ENCODE measurements around the gene ATP6V0E2.

ATP6V0E2 gene

DNA sequence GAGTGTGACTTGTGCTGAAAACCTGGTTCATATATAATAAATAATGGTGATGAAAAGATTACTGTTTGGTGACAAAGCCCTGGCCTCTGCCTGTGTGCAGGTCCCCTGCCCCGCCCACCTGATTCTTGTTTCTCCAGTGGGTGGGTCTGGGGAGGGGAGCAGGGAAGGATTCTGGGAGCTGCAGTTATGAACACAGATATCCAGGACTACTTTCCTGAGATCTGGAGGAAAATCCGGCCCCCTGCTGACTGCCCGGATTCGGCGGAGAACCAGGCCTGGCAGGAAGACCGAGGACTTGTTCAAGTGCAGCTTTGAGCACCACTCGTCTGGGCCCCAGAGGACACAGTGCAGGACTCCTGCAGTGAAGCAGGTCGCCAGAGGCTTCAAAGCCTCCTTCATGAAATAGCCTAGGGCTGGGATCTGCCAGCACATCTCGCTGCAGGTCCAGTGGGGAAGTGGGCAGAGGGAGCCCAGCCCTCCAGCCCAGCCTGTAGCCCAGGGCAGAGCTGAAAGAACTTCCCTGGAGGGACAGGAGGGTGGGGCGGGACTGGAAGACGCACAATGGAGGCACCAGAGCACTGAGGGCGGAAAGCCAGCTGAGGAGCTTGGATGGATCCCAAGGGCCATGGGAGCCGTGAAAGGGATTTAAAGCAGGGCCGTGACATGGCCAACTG is 7.0 kb downstream of the ATP6V0E2 start:
- Histone ChIP-seq H3K4me3 (ENCODE audit: severe bottlenecking) (no peak overlapping the region), H3K27me3 (ENCODE audit: insufficient read depth, poor library complexity, severe bottlenecking) (no peaks in the 10 kb centered on the region), H3K27ac (ENCODE audit: poor library complexity, severe bottlenecking) (no peak overlapping the region), H3K9me3 (ENCODE audit: severe bottlenecking) (no peaks in the 10 kb centered on the region), H3K4me1 (ENCODE audit: insufficient read depth, poor library complexity, severe bottlenecking) (no peaks in the 10 kb centered on the region), H3K36me3 (ENCODE audit: low read depth) (no peaks in the 10 kb centered on the region)
- no peak for DNase-seq (ENCODE audit: low spot score)
- TF ChIP-seq, protein P1, sequence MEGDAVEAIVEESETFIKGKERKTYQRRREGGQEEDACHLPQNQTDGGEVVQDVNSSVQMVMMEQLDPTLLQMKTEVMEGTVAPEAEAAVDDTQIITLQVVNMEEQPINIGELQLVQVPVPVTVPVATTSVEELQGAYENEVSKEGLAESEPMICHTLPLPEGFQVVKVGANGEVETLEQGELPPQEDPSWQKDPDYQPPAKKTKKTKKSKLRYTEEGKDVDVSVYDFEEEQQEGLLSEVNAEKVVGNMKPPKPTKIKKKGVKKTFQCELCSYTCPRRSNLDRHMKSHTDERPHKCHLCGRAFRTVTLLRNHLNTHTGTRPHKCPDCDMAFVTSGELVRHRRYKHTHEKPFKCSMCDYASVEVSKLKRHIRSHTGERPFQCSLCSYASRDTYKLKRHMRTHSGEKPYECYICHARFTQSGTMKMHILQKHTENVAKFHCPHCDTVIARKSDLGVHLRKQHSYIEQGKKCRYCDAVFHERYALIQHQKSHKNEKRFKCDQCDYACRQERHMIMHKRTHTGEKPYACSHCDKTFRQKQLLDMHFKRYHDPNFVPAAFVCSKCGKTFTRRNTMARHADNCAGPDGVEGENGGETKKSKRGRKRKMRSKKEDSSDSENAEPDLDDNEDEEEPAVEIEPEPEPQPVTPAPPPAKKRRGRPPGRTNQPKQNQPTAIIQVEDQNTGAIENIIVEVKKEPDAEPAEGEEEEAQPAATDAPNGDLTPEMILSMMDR (IDR thresholded peaks at IDR 0.05; ENCODE audit: poor library complexity, severe bottlenecking), result no peak
- no peak for ATAC-seq (ENCODE audit: low read depth)

DNA sequence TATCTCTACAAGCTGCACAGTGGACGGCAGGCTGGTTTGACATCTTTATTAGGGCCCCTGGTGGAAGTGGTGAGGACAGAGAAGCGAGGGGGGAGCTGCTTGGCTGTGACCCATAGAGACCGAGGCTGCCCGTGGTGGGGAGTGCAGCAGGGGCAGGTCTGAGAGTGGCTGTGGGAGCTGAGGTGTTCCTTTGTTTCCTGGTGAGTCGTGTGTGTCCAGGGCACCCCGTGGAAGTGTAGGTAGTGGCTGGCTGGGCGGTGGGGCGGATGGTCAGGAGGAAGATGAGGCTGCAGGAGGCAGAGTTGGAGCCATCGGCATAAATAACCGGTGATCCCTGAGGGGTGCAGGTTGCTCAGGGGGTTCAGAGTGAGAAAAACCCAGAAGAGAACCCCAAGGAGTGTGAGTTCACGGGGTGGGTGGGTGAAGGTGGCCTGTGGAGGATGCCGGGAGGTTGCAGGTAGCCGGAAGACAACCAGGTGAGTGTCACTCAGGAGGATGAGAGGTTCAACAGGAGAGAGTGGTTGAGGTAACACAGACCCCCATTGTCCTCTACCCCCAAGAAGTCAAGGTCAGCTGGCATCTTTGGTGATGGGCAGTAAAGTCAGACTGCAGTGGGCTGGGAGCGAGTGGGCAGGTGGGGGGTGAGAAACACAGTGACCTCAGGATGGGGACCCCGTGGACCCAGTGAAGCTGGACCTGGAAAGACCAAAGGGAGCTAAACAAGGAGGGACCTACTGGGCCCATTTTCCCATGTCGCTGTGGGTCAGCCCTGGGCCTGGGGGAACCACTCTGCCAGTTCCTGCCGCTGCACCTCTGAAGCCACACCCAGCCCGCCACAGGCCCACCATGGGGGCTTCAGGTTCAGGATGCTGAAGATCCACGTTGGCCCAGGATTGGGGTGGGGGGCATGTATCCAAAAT is 7.8 kb downstream of the ATP6V0E2 start:
- H3K27ac ChIP-seq (ENCODE audit: poor library complexity, severe bottlenecking), result no peak overlapping the region
- no peaks in the 10 kb centered on the region for H3K4me1 ChIP-seq (ENCODE audit: insufficient read depth, poor library complexity, severe bottlenecking)
- DNase-seq (ENCODE audit: low spot score) (no peak), ATAC-seq (ENCODE audit: low read depth) (no peak)
- no peaks in the 10 kb centered on the region for H3K9me3 ChIP-seq (ENCODE audit: severe bottlenecking)
- no peaks in the 10 kb centered on the region for H3K27me3 ChIP-seq (ENCODE audit: insufficient read depth, poor library complexity, severe bottlenecking)
- no peaks in the 10 kb centered on the region for H3K36me3 ChIP-seq (ENCODE audit: low read depth)
- no peak overlapping the region for H3K4me3 ChIP-seq (ENCODE audit: severe bottlenecking)
- TF ChIP-seq, protein P1 (IDR thresholded peaks at IDR 0.05; ENCODE audit: poor library complexity, severe bottlenecking), result no peak

DNA sequence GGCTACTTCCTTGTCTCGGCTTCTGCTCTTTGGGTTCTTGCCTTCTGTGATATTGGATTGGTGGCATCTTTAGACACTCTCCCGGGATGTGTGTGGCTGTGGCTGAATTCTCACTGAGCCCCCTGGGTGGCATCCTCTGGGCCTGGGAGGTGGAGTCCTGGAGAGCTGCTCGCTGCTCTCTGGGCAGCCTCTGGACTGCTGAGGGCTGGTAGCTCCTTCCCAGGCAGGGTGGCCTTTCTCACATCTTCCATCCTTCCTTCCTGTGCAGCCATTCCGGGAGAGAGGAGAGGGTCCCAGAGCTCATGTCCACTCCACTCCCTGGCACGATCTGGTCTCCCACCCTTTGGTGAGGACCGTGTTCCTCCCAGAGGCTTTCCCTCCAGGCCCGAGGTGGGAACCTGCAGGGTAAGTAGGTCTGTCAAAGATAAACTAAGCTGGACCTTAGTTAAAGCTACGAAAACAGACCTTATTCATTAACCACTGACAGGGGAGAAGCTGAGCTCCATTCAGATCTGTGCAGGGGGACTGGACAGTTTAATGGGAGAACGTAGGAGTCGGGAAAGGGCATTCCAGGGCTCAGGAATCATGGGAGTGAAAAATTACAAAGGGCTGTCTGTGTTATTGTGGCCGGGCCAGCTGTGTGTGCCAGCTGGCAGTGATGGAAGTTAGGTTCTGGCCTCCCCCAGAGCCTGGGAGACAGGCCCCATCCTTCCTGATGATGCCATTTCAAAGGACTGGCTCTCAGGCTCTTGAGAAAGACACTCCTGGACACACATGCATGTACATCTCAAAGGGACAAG is 8.7 kb downstream of the ATP6V0E2 start:
- no peak overlapping the region for H3K27ac ChIP-seq (ENCODE audit: poor library complexity, severe bottlenecking)
- ATAC-seq (ENCODE audit: low read depth) (no peak), DNase-seq (ENCODE audit: low spot score) (no peak)
- TF ChIP-seq, protein P1 (IDR thresholded peaks at IDR 0.05; ENCODE audit: poor library complexity, severe bottlenecking), result no peak
- H3K27me3 ChIP-seq (ENCODE audit: insufficient read depth, poor library complexity, severe bottlenecking), result no peaks in the 10 kb centered on the region
- H3K4me1 ChIP-seq (ENCODE audit: insufficient read depth, poor library complexity, severe bottlenecking), result no peaks in the 10 kb centered on the region
- H3K9me3 ChIP-seq (ENCODE audit: severe bottlenecking), result no peaks in the 10 kb centered on the region
- no peak overlapping the region for H3K4me3 ChIP-seq (ENCODE audit: severe bottlenecking)
- H3K36me3 ChIP-seq (ENCODE audit: low read depth), result no peaks in the 10 kb centered on the region

DNA sequence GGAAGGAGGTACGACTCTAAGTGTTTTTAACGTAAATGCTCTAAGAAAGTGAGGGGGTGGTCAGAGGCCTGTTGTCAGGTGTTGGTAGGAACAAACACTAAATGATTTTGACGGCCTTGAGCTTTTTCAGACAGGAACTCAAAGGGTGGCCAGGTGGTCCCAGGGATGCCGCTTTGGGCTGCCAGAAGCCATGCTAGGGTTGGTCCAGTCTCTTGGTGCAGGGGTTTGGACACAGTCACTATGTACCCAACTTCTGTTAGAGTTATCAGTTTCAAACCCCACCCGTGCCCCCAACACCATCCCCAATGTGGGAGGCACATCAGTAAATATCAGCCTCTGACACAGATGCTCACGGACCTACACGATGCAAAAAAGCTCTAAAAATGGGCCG is 9.3 kb downstream of the ATP6V0E2 start:
- DNase-seq (ENCODE audit: low spot score), result no peak
- no peak overlapping the region for H3K4me3 ChIP-seq (ENCODE audit: severe bottlenecking)
- no peaks in the 10 kb centered on the region for H3K36me3 ChIP-seq (ENCODE audit: low read depth)
- no peaks in the 10 kb centered on the region for H3K9me3 ChIP-seq (ENCODE audit: severe bottlenecking)
- no peak overlapping the region for H3K27ac ChIP-seq (ENCODE audit: poor library complexity, severe bottlenecking)
- no peaks in the 10 kb centered on the region for H3K27me3 ChIP-seq (ENCODE audit: insufficient read depth, poor library complexity, severe bottlenecking)
- no peak for ATAC-seq (ENCODE audit: low read depth)
- no peaks in the 10 kb centered on the region for H3K4me1 ChIP-seq (ENCODE audit: insufficient read depth, poor library complexity, severe bottlenecking)
- TF ChIP-seq, protein P1 (IDR thresholded peaks at IDR 0.05; ENCODE audit: poor library complexity, severe bottlenecking), result no peak

Measured in RWPE2 (cell line).